ENCODE results near the gene SDC4. TPM values are rescaled to one million over a fixed set of nuclear protein-coding genes. Genes with fewer than 3 reads are reported as not detected.

Gene SDC4
- total and polyA plus RNA-seq, 4 donors: 19.2 to 114 (median 50.9) TPM

- Histone ChIP-seq H3K4me3 (ENCODE audit: low read length in 2 of 2) (no peak overlapping the region), H3K4me1 (ENCODE audit: control insufficient read depth in 1 of 2, insufficient read depth in 2 of 2, low read length in 2 of 2) (no peaks in the 10 kb centered on the region), H3K27ac (ENCODE audit: low read depth in 1 of 2, low read length in 2 of 2) (no peak overlapping the region), H3K9me3 (ENCODE audit: control insufficient read depth, low read length) (no peaks in the 10 kb centered on the region), H3K27me3 (ENCODE audit: control insufficient read depth in 1 of 2, insufficient read depth in 2 of 2, low read length in 1 of 2) (no peaks in the 10 kb centered on the region), H3K36me3 (ENCODE audit: control insufficient read depth in 1 of 2, insufficient read depth in 2 of 2, low read length in 1 of 2) (no peaks in the 10 kb centered on the region)
- no peak for ATAC-seq (ENCODE audit: low FRiP score)
- no peak for DNase-seq
- 80 to 89% methylated on average over 5 of the region's 5 CpGs for WGBS, 2 donors
- intact Hi-C loops (cut with DNase I): loop anchor here (5.0 kb wide), 3 partner anchors 36 to 51 kb away; partner anchors contain the start of gene SYS1 (in 1 of the 2)
Measured at GRCh38 chr20:45320948-45321595, 27.2 kb downstream of the SDC4 start.

DNA sequence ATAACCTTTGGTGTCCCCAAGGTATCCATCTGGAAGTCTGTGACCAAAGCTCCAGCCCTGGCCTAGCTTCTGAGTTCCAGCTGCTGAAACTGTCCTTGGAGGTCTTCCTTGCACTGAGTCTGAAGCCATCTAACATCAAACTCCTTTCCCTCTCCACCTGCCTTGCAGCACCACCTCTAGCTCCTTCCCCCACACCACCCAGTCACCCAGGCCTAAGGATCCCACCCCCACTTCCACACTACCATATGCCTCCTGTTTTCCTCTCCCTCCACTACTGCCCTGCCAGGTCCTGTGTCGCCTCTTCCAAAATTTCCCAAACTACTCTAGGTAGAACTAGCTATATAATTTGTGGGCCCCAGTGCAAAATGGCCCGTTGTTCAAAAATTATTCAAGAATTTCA is 29.3 kb downstream of the SDC4 start:
- DNase-seq (peak in 1 of 2 donors; percentile 14), ATAC-seq (ENCODE audit: low FRiP score) (no peak)
- intact Hi-C loops (cut with DNase I): loop anchor here (1.0 to 5.0 kb wide), 6 partner anchors 53 to 452 kb away; no protein-coding TSS in a partner anchor
- Histone ChIP-seq H3K4me1 (ENCODE audit: control insufficient read depth in 1 of 2, insufficient read depth in 2 of 2, low read length in 2 of 2) (no peaks in the 10 kb centered on the region), H3K27me3 (ENCODE audit: control insufficient read depth in 1 of 2, insufficient read depth in 2 of 2, low read length in 1 of 2) (no peaks in the 10 kb centered on the region), H3K9me3 (ENCODE audit: control insufficient read depth, low read length) (no peaks in the 10 kb centered on the region), H3K4me3 (ENCODE audit: low read length in 2 of 2) (no peak overlapping the region), H3K27ac (ENCODE audit: low read depth in 1 of 2, low read length in 2 of 2) (no peak overlapping the region), H3K36me3 (ENCODE audit: control insufficient read depth in 1 of 2, insufficient read depth in 2 of 2, low read length in 1 of 2) (no peaks in the 10 kb centered on the region)
- WGBS, 2 donors: 80 to 90% methylated on average over 2 of the region's 2 CpGs

GRCh38 chr20:45318386-45318939 is 29.8 kb downstream of the SDC4 start:
- no peak for ATAC-seq (ENCODE audit: low FRiP score)
- H3K4me1 ChIP-seq (ENCODE audit: control insufficient read depth in 1 of 2, insufficient read depth in 2 of 2, low read length in 2 of 2): no peaks in the 10 kb centered on the region
- H3K4me3 ChIP-seq (ENCODE audit: low read length in 2 of 2): no peak overlapping the region
- intact Hi-C loops (cut with DNase I): loop anchor here (1.0 to 5.0 kb wide), 5 partner anchors 54 to 452 kb away; no protein-coding TSS in a partner anchor
- H3K27ac ChIP-seq (ENCODE audit: low read depth in 1 of 2, low read length in 2 of 2): no peak overlapping the region
- H3K36me3 ChIP-seq (ENCODE audit: control insufficient read depth in 1 of 2, insufficient read depth in 2 of 2, low read length in 1 of 2): no peaks in the 10 kb centered on the region
- peak in 1 of 2 donors; percentile 52 for DNase-seq
- H3K27me3 ChIP-seq (ENCODE audit: control insufficient read depth in 1 of 2, insufficient read depth in 2 of 2, low read length in 1 of 2): no peaks in the 10 kb centered on the region
- H3K9me3 ChIP-seq (ENCODE audit: control insufficient read depth, low read length): no peaks in the 10 kb centered on the region
- WGBS, 2 donors: 76 to 78% methylated on average over 7 of the region's 7 CpGs

DNA sequence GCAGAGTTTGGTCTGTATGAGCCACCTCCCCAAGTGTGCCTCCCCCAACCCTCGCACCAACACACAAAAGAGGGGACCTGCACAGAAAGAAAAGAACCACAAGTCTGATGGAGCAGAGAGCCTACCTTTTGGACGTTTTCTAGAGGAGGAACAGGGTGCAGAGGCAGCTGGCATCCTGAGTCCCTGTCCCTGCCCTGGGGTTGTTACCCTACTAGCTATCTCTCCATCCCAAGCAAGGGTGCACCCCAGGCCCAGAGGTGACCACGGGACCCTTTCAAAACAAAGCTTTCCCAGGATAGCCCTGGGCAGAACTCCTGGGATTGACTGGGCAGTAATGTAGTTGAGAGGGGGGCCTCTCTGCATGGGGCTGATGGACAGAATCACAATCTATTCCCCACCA is 30.4 kb downstream of the SDC4 start:
- Histone ChIP-seq H3K27ac (ENCODE audit: low read depth in 1 of 2, low read length in 2 of 2) (no peak overlapping the region), H3K4me3 (ENCODE audit: low read length in 2 of 2) (no peak overlapping the region), H3K36me3 (ENCODE audit: control insufficient read depth in 1 of 2, insufficient read depth in 2 of 2, low read length in 1 of 2) (no peaks in the 10 kb centered on the region), H3K4me1 (ENCODE audit: control insufficient read depth in 1 of 2, insufficient read depth in 2 of 2, low read length in 2 of 2) (no peaks in the 10 kb centered on the region), H3K27me3 (ENCODE audit: control insufficient read depth in 1 of 2, insufficient read depth in 2 of 2, low read length in 1 of 2) (no peaks in the 10 kb centered on the region), H3K9me3 (ENCODE audit: control insufficient read depth, low read length) (no peaks in the 10 kb centered on the region)
- WGBS, 2 donors: 63 to 67% methylated on average over 3 of the region's 3 CpGs
- DNase-seq (peak in 1 of 2 donors; percentile 51), ATAC-seq (ENCODE audit: low FRiP score) (no peak)
- intact Hi-C loops (cut with DNase I): loop anchor here (1.0 to 5.0 kb wide), 5 partner anchors 54 to 453 kb away; no protein-coding TSS in a partner anchor

DNA sequence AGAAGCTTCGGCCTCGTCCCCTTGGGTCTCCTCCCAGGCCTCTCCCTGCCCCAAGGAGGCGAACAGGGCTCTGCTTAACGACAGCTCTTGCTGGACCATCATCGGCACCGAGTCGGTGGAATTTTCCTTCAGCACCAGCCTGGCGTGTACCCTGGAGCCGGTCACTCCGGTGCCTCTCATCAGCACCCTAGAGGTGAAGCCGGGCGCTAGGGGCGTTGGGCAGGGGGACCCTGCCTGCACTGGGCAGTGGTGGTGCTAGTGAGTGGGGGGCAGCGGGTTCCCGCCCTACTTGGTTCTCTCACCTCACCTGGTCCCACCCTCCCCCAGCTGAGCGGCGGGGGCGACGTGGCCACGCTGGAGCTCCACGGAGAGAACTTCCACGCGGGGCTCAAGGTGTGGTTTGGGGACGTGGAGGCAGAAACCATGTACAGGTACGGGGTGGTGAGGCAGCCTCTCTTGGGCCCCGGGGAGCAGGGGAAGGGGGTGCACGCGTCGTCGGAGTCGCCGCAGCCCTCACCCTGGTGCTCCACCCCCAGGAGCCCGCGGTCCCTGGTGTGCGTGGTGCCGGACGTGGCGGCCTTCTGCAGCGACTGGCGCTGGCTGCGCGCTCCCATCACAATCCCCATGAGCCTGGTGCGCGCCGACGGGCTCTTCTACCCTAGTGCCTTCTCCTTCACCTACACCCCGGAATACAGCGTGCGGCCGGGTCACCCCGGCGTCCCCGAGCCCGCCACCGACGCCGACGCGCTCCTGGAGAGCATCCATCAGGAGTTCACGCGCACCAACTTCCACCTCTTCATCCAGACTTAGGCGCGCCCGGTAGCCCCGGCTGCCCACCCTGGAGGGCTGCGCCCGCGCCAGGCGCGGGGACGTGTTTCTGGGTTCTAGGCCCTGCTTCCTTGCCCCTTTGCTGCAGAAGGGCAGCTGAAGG is 31.8 kb downstream of the SDC4 start:
- DNase-seq (peak in 1 of 2 donors; percentile 68), ATAC-seq (ENCODE audit: low FRiP score) (peak; percentile 20)
- H3K36me3 ChIP-seq (ENCODE audit: control insufficient read depth in 1 of 2, insufficient read depth in 2 of 2, low read length in 1 of 2): no peaks in the 10 kb centered on the region
- H3K27ac ChIP-seq (ENCODE audit: low read depth in 1 of 2, low read length in 2 of 2): no peak overlapping the region
- intact Hi-C loops (cut with DNase I): loop anchor here (5.0 kb wide), 2 partner anchors 56 to 136 kb away; no protein-coding TSS in a partner anchor
- H3K4me1 ChIP-seq (ENCODE audit: control insufficient read depth in 1 of 2, insufficient read depth in 2 of 2, low read length in 2 of 2): no peaks in the 10 kb centered on the region
- WGBS, 2 donors: 19 to 22% methylated on average over 65 to 71 of the region's 71 CpGs
- no peak overlapping the region for H3K4me3 ChIP-seq (ENCODE audit: low read length in 2 of 2)
- H3K9me3 ChIP-seq (ENCODE audit: control insufficient read depth, low read length): no peaks in the 10 kb centered on the region
- no peaks in the 10 kb centered on the region for H3K27me3 ChIP-seq (ENCODE audit: control insufficient read depth in 1 of 2, insufficient read depth in 2 of 2, low read length in 1 of 2)

DNA sequence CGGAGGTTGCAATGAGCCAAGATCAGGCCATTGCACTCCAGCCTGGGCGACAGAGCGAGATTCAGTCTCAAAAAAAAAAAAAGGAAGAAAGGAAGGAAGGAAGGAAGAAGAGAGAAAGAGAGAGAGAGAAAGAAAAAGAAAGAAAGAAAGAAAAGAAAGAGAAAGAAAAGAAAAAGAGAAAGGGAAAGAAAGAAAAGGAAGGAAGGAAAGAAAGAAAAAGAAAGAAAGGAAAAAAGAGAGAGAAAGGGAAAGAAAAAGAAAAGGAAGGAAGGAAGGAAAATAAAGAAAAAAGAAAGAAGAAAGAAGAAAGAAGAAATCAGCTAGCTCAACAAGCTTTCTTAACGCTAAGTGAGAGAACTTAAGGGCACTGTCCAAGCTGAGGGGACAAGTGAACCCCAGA is 32.6 kb downstream of the SDC4 start:
- WGBS, 2 donors: 89 to 93% methylated on average over 4 of the region's 4 CpGs
- Histone ChIP-seq H3K27me3 (ENCODE audit: control insufficient read depth in 1 of 2, insufficient read depth in 2 of 2, low read length in 1 of 2) (no peaks in the 10 kb centered on the region), H3K27ac (ENCODE audit: low read depth in 1 of 2, low read length in 2 of 2) (no peak overlapping the region), H3K9me3 (ENCODE audit: control insufficient read depth, low read length) (no peaks in the 10 kb centered on the region), H3K4me1 (ENCODE audit: control insufficient read depth in 1 of 2, insufficient read depth in 2 of 2, low read length in 2 of 2) (no peaks in the 10 kb centered on the region), H3K4me3 (ENCODE audit: low read length in 2 of 2) (no peak overlapping the region), H3K36me3 (ENCODE audit: control insufficient read depth in 1 of 2, insufficient read depth in 2 of 2, low read length in 1 of 2) (no peaks in the 10 kb centered on the region)
- DNase-seq (no peak), ATAC-seq (ENCODE audit: low FRiP score) (no peak)
- intact Hi-C loops (cut with DNase I): loop anchor here (5.0 kb wide), 2 partner anchors 57 to 137 kb away; no protein-coding TSS in a partner anchor

GRCh38 chr20:45313943-45314342 is 34.3 kb downstream of the SDC4 start:
- Histone ChIP-seq H3K27ac (ENCODE audit: low read depth in 1 of 2, low read length in 2 of 2) (no peak overlapping the region), H3K4me1 (ENCODE audit: control insufficient read depth in 1 of 2, insufficient read depth in 2 of 2, low read length in 2 of 2) (no peaks in the 10 kb centered on the region), H3K4me3 (ENCODE audit: low read length in 2 of 2) (no peak overlapping the region), H3K36me3 (ENCODE audit: control insufficient read depth in 1 of 2, insufficient read depth in 2 of 2, low read length in 1 of 2) (no peaks in the 10 kb centered on the region), H3K27me3 (ENCODE audit: control insufficient read depth in 1 of 2, insufficient read depth in 2 of 2, low read length in 1 of 2) (no peaks in the 10 kb centered on the region), H3K9me3 (ENCODE audit: control insufficient read depth, low read length) (no peaks in the 10 kb centered on the region)
- 79% methylated on average over 11 of the region's 11 CpGs for WGBS, 2 donors
- ATAC-seq (ENCODE audit: low FRiP score): no peak
- intact Hi-C loops (cut with DNase I): no loop called here
- DNase-seq: peak in 1 of 2 donors; percentile 64

DNA sequence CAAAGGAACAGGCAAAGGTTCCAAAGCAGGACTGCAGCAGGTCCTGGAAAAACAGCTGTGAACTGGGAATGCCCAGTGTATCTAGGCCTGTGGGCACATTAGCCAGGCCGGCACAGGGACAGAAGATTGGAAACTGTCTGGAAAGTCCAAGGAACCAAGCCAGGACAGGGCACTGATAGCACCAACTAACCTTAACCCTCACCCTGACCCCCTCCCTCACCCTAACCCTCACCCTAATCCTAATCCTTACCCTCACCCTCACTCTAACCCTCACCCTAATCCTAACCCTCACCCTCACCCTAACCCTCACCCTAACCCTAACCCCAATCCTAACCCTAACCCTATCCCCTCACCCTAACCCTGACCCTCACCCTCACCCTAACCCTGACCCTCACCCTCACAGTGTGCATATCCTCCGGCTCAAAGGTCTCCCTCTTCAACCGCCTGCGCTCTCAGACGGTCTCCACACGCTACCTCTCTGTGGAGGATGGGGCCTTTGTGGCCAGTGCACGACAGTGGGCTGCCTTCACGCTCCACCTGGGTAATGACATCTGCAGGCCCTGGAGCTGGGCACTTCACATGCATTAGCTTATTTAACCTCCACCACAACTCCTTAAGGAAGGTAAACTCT is 35.0 kb downstream of the SDC4 start:
- no peak for ATAC-seq (ENCODE audit: low FRiP score)
- no peaks in the 10 kb centered on the region for H3K27me3 ChIP-seq (ENCODE audit: control insufficient read depth in 1 of 2, insufficient read depth in 2 of 2, low read length in 1 of 2)
- DNase-seq: peak in 1 of 2 donors; percentile 35
- intact Hi-C loops (cut with DNase I): no loop called here
- H3K27ac ChIP-seq (ENCODE audit: low read depth in 1 of 2, low read length in 2 of 2): no peak overlapping the region
- 95% methylated on average over 8 of the region's 8 CpGs for WGBS, 2 donors
- no peaks in the 10 kb centered on the region for H3K9me3 ChIP-seq (ENCODE audit: control insufficient read depth, low read length)
- no peaks in the 10 kb centered on the region for H3K36me3 ChIP-seq (ENCODE audit: control insufficient read depth in 1 of 2, insufficient read depth in 2 of 2, low read length in 1 of 2)
- no peaks in the 10 kb centered on the region for H3K4me1 ChIP-seq (ENCODE audit: control insufficient read depth in 1 of 2, insufficient read depth in 2 of 2, low read length in 2 of 2)
- H3K4me3 ChIP-seq (ENCODE audit: low read length in 2 of 2): no peak overlapping the region

Data from aorta (tissue), 5 donors.